ENCODE results near the gene GRIN2C.
A peak's percentile ranks its signal among the peaks of the same experiment; 100 is the strongest.

GRCh38 chr17:74814453-74814852, 45.2 kb downstream of the GRIN2C start:
- peak; percentile 59 for TF ChIP-seq CTCF (IDR thresholded peaks at IDR 0.05; ENCODE audit: borderline replicate concordance, extremely low read depth, low read length, poor library complexity, severe bottlenecking)
- TF ChIP-seq EZH2 (IDR thresholded peaks at IDR 0.05; ENCODE audit: borderline replicate concordance, low read depth, low read length, severe bottlenecking): no peak

Measured in DND-41 (cell line).